ENCODE measurements around the gene DAAM1. TPM values are rescaled to one million over a fixed set of nuclear protein-coding genes. Genes with fewer than 3 reads are reported as not detected.

The DAAM1 gene
- total RNA-seq, 3 donors from 2014 or later (not counting 1 experiment from before 2014, with no cell fraction given): 10.9 to 31.4 (median 12.6) TPM

DNA sequence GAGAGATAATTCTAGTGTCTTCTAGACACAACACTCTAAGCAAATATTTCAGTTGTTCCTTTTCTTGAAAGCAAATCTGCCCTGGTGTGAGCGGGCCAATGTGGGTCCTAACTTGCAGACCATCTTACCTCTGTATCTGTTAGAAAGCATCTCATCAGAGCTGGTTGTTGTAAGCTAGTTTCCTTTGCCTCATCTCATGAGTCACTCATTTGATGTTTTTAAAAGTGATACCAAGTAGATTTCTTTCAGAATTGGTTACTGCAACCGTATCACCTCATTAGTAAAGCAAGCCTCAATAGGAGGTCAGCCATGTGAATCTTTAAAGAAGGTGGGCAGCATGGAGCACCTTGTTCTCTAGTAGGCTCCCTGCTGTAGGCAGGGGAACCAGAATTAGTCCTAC, 78.6 kb downstream of the DAAM1 start:
- ATAC-seq (no peak), DNase-seq (no peak)
- H3K36me3 Mint-ChIP-seq: peaks cover 7% of the 10 kb centered on the region
- H3K9me3 Mint-ChIP-seq: no peaks in the 10 kb centered on the region
- peaks cover 5% of the 10 kb centered on the region for H3K36me3 ChIP-seq (ENCODE audit: control insufficient read depth, insufficient read depth, low read length)
- H3K9me3 ChIP-seq (ENCODE audit: control insufficient read depth, insufficient read depth, low read length): no peaks in the 10 kb centered on the region
- intact Hi-C loops (cut with micrococcal nuclease): no loop called here
- peaks cover 6 to 21% of the 10 kb centered on the region in 2 donors for H3K4me1 Mint-ChIP-seq
- no peak overlapping the region for H3K27ac Mint-ChIP-seq
- TF ChIP-seq, protein P1, sequence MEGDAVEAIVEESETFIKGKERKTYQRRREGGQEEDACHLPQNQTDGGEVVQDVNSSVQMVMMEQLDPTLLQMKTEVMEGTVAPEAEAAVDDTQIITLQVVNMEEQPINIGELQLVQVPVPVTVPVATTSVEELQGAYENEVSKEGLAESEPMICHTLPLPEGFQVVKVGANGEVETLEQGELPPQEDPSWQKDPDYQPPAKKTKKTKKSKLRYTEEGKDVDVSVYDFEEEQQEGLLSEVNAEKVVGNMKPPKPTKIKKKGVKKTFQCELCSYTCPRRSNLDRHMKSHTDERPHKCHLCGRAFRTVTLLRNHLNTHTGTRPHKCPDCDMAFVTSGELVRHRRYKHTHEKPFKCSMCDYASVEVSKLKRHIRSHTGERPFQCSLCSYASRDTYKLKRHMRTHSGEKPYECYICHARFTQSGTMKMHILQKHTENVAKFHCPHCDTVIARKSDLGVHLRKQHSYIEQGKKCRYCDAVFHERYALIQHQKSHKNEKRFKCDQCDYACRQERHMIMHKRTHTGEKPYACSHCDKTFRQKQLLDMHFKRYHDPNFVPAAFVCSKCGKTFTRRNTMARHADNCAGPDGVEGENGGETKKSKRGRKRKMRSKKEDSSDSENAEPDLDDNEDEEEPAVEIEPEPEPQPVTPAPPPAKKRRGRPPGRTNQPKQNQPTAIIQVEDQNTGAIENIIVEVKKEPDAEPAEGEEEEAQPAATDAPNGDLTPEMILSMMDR (IDR thresholded peaks at IDR 0.05): no peak
- no peak overlapping the region for H3K4me3 ChIP-seq (ENCODE audit: low read length)
- no peaks in the 10 kb centered on the region for H3K27me3 Mint-ChIP-seq (ENCODE audit: low read depth in 2 of 2)
- WGBS (ENCODE audit: insufficient coverage): 84% methylated on average over 2 of the region's 2 CpGs
- no peaks in the 10 kb centered on the region for H3K4me1 ChIP-seq (ENCODE audit: control insufficient read depth, insufficient read depth, low read length)
- H3K27ac ChIP-seq (ENCODE audit: low read length): no peak overlapping the region
- H3K4me3 Mint-ChIP-seq: no peak overlapping the region
- no peaks in the 10 kb centered on the region for H3K27me3 ChIP-seq (ENCODE audit: control insufficient read depth, insufficient read depth, low read length)

DNA sequence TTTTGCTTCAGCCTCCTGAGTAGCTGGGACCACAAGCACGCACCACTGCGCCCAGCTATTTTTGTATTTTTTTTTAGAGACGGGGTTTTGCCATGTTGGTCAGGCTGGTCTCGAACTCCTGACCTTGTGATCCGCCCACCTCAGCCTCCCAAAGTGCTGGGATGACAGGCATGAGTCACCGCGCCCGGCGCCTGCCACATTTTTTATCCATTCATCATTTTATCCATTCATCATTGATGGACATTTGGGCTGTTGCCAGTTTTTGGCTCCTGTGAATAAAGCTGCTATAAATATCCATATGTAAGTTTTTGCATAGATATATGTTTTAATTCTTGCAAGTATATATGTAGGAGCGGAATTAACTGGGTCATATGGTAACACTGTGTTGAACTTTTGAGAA, 79.5 kb downstream of the DAAM1 start:
- 90% methylated on average over 9 of the region's 10 CpGs for WGBS (ENCODE audit: insufficient coverage)
- no peaks in the 10 kb centered on the region for H3K27me3 Mint-ChIP-seq (ENCODE audit: low read depth in 2 of 2)
- no peak for ATAC-seq
- H3K4me1 Mint-ChIP-seq: peaks cover 6 to 16% of the 10 kb centered on the region in 2 donors
- Histone ChIP-seq H3K4me1 (ENCODE audit: control insufficient read depth, insufficient read depth, low read length) (no peaks in the 10 kb centered on the region), H3K27me3 (ENCODE audit: control insufficient read depth, insufficient read depth, low read length) (no peaks in the 10 kb centered on the region), H3K9me3 (ENCODE audit: control insufficient read depth, insufficient read depth, low read length) (no peaks in the 10 kb centered on the region), H3K27ac (ENCODE audit: low read length) (no peak overlapping the region), H3K4me3 (ENCODE audit: low read length) (no peak overlapping the region), H3K36me3 (ENCODE audit: control insufficient read depth, insufficient read depth, low read length) (peaks cover 5% of the 10 kb centered on the region)
- peaks cover 7% of the 10 kb centered on the region for H3K36me3 Mint-ChIP-seq
- TF ChIP-seq, protein P1 (IDR thresholded peaks at IDR 0.05): no peak
- no peaks in the 10 kb centered on the region for H3K9me3 Mint-ChIP-seq
- intact Hi-C loops (cut with micrococcal nuclease): no loop called here
- no peak for DNase-seq
- no peak overlapping the region for H3K27ac Mint-ChIP-seq
- no peak overlapping the region for H3K4me3 Mint-ChIP-seq

DNA sequence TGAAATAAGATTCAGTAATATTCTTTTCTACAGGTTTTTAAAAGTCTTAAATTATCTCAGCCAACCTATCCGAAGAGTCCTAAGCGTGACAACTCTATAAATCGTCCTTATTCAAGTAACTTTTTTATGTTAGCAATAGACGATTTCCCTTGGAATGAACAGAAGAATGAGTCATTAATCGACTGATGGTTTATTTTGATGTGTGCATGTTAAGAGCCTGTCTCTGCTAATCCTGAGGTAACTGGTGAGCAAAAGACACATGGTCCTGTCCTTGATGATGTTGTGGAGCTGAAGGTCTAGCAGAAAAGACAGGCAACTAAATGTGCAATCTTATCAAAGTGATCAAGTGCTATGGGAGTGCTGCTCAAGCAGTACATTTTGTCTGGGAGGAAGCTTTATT, 80.4 kb downstream of the DAAM1 start:
- no peaks in the 10 kb centered on the region for H3K9me3 ChIP-seq (ENCODE audit: control insufficient read depth, insufficient read depth, low read length)
- H3K27me3 ChIP-seq (ENCODE audit: control insufficient read depth, insufficient read depth, low read length): no peaks in the 10 kb centered on the region
- no peak for DNase-seq
- 98% methylated on average over 5 of the region's 5 CpGs for WGBS (ENCODE audit: insufficient coverage)
- intact Hi-C loops (cut with micrococcal nuclease): no loop called here
- Mint-ChIP-seq H3K27me3 (ENCODE audit: low read depth in 2 of 2) (no peaks in the 10 kb centered on the region), H3K4me3 (no peak overlapping the region), H3K4me1 (peaks cover 6 to 14% of the 10 kb centered on the region in 2 donors), H3K36me3 (peaks cover 7% of the 10 kb centered on the region), H3K9me3 (no peaks in the 10 kb centered on the region), H3K27ac (no peak overlapping the region)
- TF ChIP-seq, protein P1 (IDR thresholded peaks at IDR 0.05): no peak
- H3K36me3 ChIP-seq (ENCODE audit: control insufficient read depth, insufficient read depth, low read length): peaks cover 5% of the 10 kb centered on the region
- H3K27ac ChIP-seq (ENCODE audit: low read length): no peak overlapping the region
- no peaks in the 10 kb centered on the region for H3K4me1 ChIP-seq (ENCODE audit: control insufficient read depth, insufficient read depth, low read length)
- ATAC-seq: no peak
- H3K4me3 ChIP-seq (ENCODE audit: low read length): no peak overlapping the region

DNA sequence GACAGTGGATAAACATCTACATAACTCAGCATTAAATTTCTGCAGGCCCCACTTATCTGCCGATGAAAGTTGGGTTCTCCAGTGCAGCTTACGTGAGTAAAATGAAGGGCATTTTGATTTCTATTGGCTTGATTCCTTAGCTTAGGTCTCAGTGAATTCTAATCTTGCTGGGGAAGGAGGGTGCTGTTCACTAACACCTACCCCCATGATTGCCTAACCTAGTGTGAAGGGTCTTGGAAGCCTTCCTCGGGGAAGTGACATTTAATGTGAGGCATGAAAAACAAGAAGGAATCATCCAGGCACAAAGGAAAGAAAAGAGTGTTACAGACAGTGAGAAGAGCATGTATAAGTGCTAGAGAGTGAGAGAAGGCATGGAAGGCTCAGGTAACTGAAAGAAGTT, 81.0 kb downstream of the DAAM1 start:
- H3K36me3 Mint-ChIP-seq: peaks cover 7% of the 10 kb centered on the region
- H3K4me1 Mint-ChIP-seq: peaks cover 8 to 15% of the 10 kb centered on the region in 2 donors
- TF ChIP-seq, protein P1 (IDR thresholded peaks at IDR 0.05): no peak
- H3K27me3 ChIP-seq (ENCODE audit: control insufficient read depth, insufficient read depth, low read length): no peaks in the 10 kb centered on the region
- no peak overlapping the region for H3K4me3 ChIP-seq (ENCODE audit: low read length)
- no peaks in the 10 kb centered on the region for H3K9me3 ChIP-seq (ENCODE audit: control insufficient read depth, insufficient read depth, low read length)
- ATAC-seq (no peak), DNase-seq (no peak)
- H3K9me3 Mint-ChIP-seq: no peaks in the 10 kb centered on the region
- H3K27me3 Mint-ChIP-seq (ENCODE audit: low read depth in 2 of 2): no peaks in the 10 kb centered on the region
- no peak overlapping the region for H3K27ac Mint-ChIP-seq
- no peak overlapping the region for H3K4me3 Mint-ChIP-seq
- no peak overlapping the region for H3K27ac ChIP-seq (ENCODE audit: low read length)
- H3K4me1 ChIP-seq (ENCODE audit: control insufficient read depth, insufficient read depth, low read length): no peaks in the 10 kb centered on the region
- intact Hi-C loops (cut with micrococcal nuclease): no loop called here
- peaks cover 5% of the 10 kb centered on the region for H3K36me3 ChIP-seq (ENCODE audit: control insufficient read depth, insufficient read depth, low read length)
- WGBS (ENCODE audit: insufficient coverage): 98% methylated on average over 3 of the region's 3 CpGs

Data from natural killer cell (primary cell).